Ishikawa (cell line): ENCODE results near the gene EXOSC1.

Experiments used
- CEBPB ChIP-seq: IDR thresholded peaks from 2 replicates; pipeline ENCODE4 v1.6.1; 2012
- CREB1 ChIP-seq: IDR thresholded peaks from 2 replicates; pipeline ENCODE4 v1.6.1; 2012; ENCODE audit warnings: low read depth
- EGR1 ChIP-seq: IDR thresholded peaks from 2 replicates; pipeline ENCODE4 v1.6.1; 2012
- EP300 ChIP-seq: IDR thresholded peaks from 2 replicates; pipeline ENCODE4 v1.6.1; 2012; ENCODE audit warnings: borderline replicate concordance
- FOXM1 ChIP-seq: IDR thresholded peaks from 2 replicates; pipeline ENCODE4 v1.6.1; 2012; ENCODE audit warnings: low read depth, borderline replicate concordance
- NFIC ChIP-seq: IDR thresholded peaks from 2 replicates; pipeline ENCODE4 v1.6.1; 2012
- RAD21 ChIP-seq: IDR thresholded peaks from 2 replicates; pipeline ENCODE4 v1.6.1; 2012; ENCODE audit warnings: low read depth
- REST ChIP-seq: IDR thresholded peaks from 2 replicates; pipeline ENCODE4 v1.6.1; 2012; ENCODE audit warnings: low read depth, mild to moderate bottlenecking
- TAF1 ChIP-seq: IDR thresholded peaks from 2 replicates; pipeline ENCODE4 v1.6.1; 2012; ENCODE audit warnings: low read depth, mild to moderate bottlenecking
- TCF12 ChIP-seq: IDR thresholded peaks from 2 replicates; pipeline ENCODE4 v1.6.1; 2012; ENCODE audit warnings: low read depth
- TEAD4 ChIP-seq: IDR thresholded peaks from 2 replicates; pipeline ENCODE4 v1.6.1; 2012
- YY1 ChIP-seq: IDR thresholded peaks from 2 replicates; pipeline ENCODE4 v1.6.1; 2012; ENCODE audit warnings: low read depth
- ZBTB7A ChIP-seq: IDR thresholded peaks from 2 replicates; pipeline ENCODE4 v1.6.1; 2012; ENCODE audit warnings: low read depth
- TF ChIP-seq, protein P1 (sequence below): IDR thresholded peaks from 2 replicates; pipeline ENCODE4 v1.6.1; 2012
- TF ChIP-seq, protein P2 (sequence below): IDR thresholded peaks from 2 replicates; pipeline ENCODE4 v1.6.1; 2012

Gene EXOSC1

GRCh38 chr10:97434055-97434454 is 11.8 kb downstream of the EXOSC1 start:
- TF ChIP-seq RAD21 (no peak), REST (no peak), EP300 (no peak), FOXM1 (no peak), TAF1 (no peak), CREB1 (no peak), YY1 (no peak), NFIC (no peak), EGR1 (no peak), TCF12 (no peak), TEAD4 (no peak), CEBPB (no peak), ZBTB7A (no peak)
- TF ChIP-seq, protein P1, sequence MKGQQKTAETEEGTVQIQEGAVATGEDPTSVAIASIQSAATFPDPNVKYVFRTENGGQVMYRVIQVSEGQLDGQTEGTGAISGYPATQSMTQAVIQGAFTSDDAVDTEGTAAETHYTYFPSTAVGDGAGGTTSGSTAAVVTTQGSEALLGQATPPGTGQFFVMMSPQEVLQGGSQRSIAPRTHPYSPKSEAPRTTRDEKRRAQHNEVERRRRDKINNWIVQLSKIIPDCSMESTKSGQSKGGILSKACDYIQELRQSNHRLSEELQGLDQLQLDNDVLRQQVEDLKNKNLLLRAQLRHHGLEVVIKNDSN: no peak
- TF ChIP-seq, protein P2, sequence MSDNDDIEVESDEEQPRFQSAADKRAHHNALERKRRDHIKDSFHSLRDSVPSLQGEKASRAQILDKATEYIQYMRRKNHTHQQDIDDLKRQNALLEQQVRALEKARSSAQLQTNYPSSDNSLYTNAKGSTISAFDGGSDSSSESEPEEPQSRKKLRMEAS: no peak

DNA sequence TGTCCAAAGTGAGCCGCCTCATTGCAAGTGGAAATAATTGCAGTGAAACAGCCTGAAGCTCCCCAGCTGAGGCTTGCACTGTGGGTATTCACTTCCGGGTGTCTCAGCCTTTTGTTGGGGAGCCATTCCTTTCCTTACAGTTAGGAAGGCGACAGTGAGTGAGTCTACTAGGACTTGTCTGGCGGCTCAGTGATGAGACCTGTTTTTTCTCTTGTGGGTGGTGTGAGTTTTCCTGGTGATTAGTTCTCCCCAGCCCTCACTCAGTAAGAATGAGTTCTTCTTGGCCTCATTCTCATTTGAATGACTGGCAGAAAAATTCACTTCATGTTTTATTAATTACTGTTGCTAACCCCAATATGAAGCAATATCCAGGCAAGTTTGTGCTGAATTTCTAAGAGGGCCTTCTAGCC is 17.2 kb downstream of the EXOSC1 start:
- TF ChIP-seq REST (no peak), EP300 (no peak), TCF12 (no peak), ZBTB7A (no peak)
- TF ChIP-seq, protein P2: no peak
- TF ChIP-seq, protein P1: no peak

- TF ChIP-seq TCF12: no peak
- TF ChIP-seq ZBTB7A: no peak
- no peak for TF ChIP-seq TAF1
- TF ChIP-seq YY1: no peak
- TF ChIP-seq, protein P2: no peak
- no peak for TF ChIP-seq RAD21
- TF ChIP-seq NFIC: no peak
- no peak for TF ChIP-seq CREB1
- TF ChIP-seq FOXM1: no peak
- TF ChIP-seq, protein P1: no peak
- TF ChIP-seq CEBPB: no peak
- no peak for TF ChIP-seq EP300
- no peak for TF ChIP-seq EGR1
- no peak for TF ChIP-seq REST
- TF ChIP-seq TEAD4: no peak
Observed at GRCh38 chr10:97427571-97428179, 18.1 kb downstream of the EXOSC1 start.

GRCh38 chr10:97426776-97427570 is 18.8 kb downstream of the EXOSC1 start:
- no peak for TF ChIP-seq EGR1
- no peak for TF ChIP-seq CEBPB
- TF ChIP-seq, protein P1: no peak
- no peak for TF ChIP-seq NFIC
- TF ChIP-seq TAF1: no peak
- TF ChIP-seq FOXM1: no peak
- TF ChIP-seq RAD21: no peak
- TF ChIP-seq REST: no peak
- no peak for TF ChIP-seq YY1
- TF ChIP-seq CREB1: no peak
